ENCODE data around the gene LAMA4. TPM values are rescaled to one million over a fixed set of nuclear protein-coding genes. Genes with fewer than 3 reads are reported as not detected.

LAMA4 gene
- total RNA-seq, 1 experiment from 2014 or later, result 1.1 TPM

DNA sequence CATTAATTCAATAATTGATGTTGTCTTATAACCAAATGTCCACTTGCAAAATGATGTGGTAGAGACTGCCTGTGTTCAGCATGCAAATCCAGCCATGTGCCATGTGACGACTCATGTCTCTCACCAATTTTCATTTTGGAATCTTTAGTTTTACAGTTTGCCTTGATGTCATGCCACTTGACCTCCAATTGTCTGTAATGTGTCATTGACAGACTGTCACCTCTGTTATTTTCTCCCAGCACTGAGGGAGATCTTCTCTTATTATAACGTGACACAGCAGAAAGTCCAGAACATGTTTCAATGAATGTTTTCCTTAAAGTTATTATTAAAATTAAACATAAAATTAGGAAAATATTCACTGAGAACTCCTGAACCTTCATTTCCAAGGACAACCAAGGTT, 56.7 kb downstream of the LAMA4 start:
- Histone ChIP-seq H3K18ac (ENCODE audit: insufficient read length, low read depth, low read length) (no peak overlapping the region), H2BK12ac (ENCODE audit: insufficient read length, low read depth, low read length) (no peak overlapping the region), H3K79me1 (ENCODE audit: insufficient read depth, low read depth, low read length, poor library complexity, severe bottlenecking) (no peaks in the 10 kb centered on the region), H2BK15ac (ENCODE audit: low read depth, low read length) (no peak overlapping the region), H3K9me3 (ENCODE audit: control insufficient read depth, low read depth, low read length) (no peaks in the 10 kb centered on the region), H4K20me1 (ENCODE audit: control insufficient read depth, insufficient read depth, insufficient read length) (no peaks in the 10 kb centered on the region), H4K5ac (ENCODE audit: insufficient read length, low read depth, low read length) (no peak overlapping the region), H3K79me2 (ENCODE audit: insufficient read depth, low read length) (no peaks in the 10 kb centered on the region), H4K91ac (ENCODE audit: insufficient read length, low read depth, low read length) (no peak overlapping the region), H2BK20ac (ENCODE audit: low read depth, low read length, poor library complexity, severe bottlenecking) (no peak overlapping the region), H3K23ac (ENCODE audit: insufficient read length, low read depth, low read length) (no peak overlapping the region), H3K14ac (ENCODE audit: insufficient read depth, low read length) (no peak overlapping the region), H3K56ac (ENCODE audit: insufficient read length, low read depth, low read length) (no peak overlapping the region), H3K9ac (ENCODE audit: extremely low read depth, insufficient read length, low read length) (no peak overlapping the region), H3K23me2 (ENCODE audit: insufficient read length, low read depth, low read length, poor library complexity, severe bottlenecking) (no peaks in the 10 kb centered on the region), H3K4me2 (ENCODE audit: insufficient read depth, insufficient read length, low read length) (no peak overlapping the region), H2BK5ac (ENCODE audit: insufficient read length, low read length) (no peak overlapping the region), H3T11ph (ENCODE audit: low read length) (no peak overlapping the region), H3K27ac (ENCODE audit: insufficient read length, low read depth, low read length) (no peak overlapping the region), H3K27me3 (ENCODE audit: insufficient read depth, low read length) (no peaks in the 10 kb centered on the region), H2BK120ac (ENCODE audit: low read depth, low read length, poor library complexity, severe bottlenecking) (no peak overlapping the region), H4K8ac (replicated peaks; ENCODE audit: insufficient read length, low read depth, low read length) (no peak overlapping the region), H3K4ac (ENCODE audit: low read depth, low read length) (no peak overlapping the region), H2AK5ac (ENCODE audit: insufficient read length, low read length) (no peak overlapping the region), H3K4me1 (ENCODE audit: insufficient read depth, low read length) (peaks cover 5% of the 10 kb centered on the region; the same call in 1 of the 2 replicates), H2AFZ (ENCODE audit: low read length) (no peak overlapping the region)
- H3K27me3 Mint-ChIP-seq (ENCODE audit: low read depth), result peaks cover 8% of the 10 kb centered on the region
- WGBS (ENCODE audit: extremely low coverage, insufficient read length, low lambda C conversion rate), result no CpG with 5 or more reads among the region's 2 CpGs
- no peak for DNase-seq
- H3K4me1 Mint-ChIP-seq, result peaks cover 19 to 20% of the 10 kb centered on the region in 2 experiments
- peaks cover 0 to 4% (median 2%) of the 10 kb centered on the region in 3 experiments; a peak in 4 of 7 replicates for H3K36me3 Mint-ChIP-seq (ENCODE audit: insufficient read depth in 1 of 3, low read depth in 3 of 3)
- H3K9me3 Mint-ChIP-seq, result peaks cover 7 to 9% of the 10 kb centered on the region in 2 experiments; a peak in 4 of 5 replicates
- H3K4me3 Mint-ChIP-seq, result no peak overlapping the region
- no peak overlapping the region for H3K27ac Mint-ChIP-seq
- TF ChIP-seq, protein P1, sequence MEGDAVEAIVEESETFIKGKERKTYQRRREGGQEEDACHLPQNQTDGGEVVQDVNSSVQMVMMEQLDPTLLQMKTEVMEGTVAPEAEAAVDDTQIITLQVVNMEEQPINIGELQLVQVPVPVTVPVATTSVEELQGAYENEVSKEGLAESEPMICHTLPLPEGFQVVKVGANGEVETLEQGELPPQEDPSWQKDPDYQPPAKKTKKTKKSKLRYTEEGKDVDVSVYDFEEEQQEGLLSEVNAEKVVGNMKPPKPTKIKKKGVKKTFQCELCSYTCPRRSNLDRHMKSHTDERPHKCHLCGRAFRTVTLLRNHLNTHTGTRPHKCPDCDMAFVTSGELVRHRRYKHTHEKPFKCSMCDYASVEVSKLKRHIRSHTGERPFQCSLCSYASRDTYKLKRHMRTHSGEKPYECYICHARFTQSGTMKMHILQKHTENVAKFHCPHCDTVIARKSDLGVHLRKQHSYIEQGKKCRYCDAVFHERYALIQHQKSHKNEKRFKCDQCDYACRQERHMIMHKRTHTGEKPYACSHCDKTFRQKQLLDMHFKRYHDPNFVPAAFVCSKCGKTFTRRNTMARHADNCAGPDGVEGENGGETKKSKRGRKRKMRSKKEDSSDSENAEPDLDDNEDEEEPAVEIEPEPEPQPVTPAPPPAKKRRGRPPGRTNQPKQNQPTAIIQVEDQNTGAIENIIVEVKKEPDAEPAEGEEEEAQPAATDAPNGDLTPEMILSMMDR (conservative IDR thresholded peaks at IDR 0.05), result no peak
